ENCODE data around the gene ASIC2.

The ASIC2 gene

GRCh38 chr17:33140413-33141099 is 152.5 kb downstream of the ASIC2 start:
- H3K36me3 ChIP-seq (ENCODE audit: insufficient read depth, low read length), result no peaks in the 10 kb centered on the region
- no peak overlapping the region for H3K4me3 ChIP-seq (ENCODE audit: low read length)
- H3K4me1 ChIP-seq (ENCODE audit: insufficient read depth, low read length), result no peaks in the 10 kb centered on the region
- H3K27me3 ChIP-seq (ENCODE audit: insufficient read depth, low read length), result no peaks in the 10 kb centered on the region
- H3K9me3 ChIP-seq (ENCODE audit: low read length), result no peaks in the 10 kb centered on the region
- no peak overlapping the region for H2AFZ ChIP-seq (ENCODE audit: low read depth, low read length)

GRCh38 chr17:33138627-33139026 is 154.5 kb downstream of the ASIC2 start:
- Histone ChIP-seq H3K4me1 (ENCODE audit: insufficient read depth, low read length) (no peaks in the 10 kb centered on the region), H2AFZ (ENCODE audit: low read depth, low read length) (no peak overlapping the region), H3K9me3 (ENCODE audit: low read length) (no peaks in the 10 kb centered on the region), H3K36me3 (ENCODE audit: insufficient read depth, low read length) (no peaks in the 10 kb centered on the region), H3K4me3 (ENCODE audit: low read length) (no peak overlapping the region), H3K27me3 (ENCODE audit: insufficient read depth, low read length) (no peaks in the 10 kb centered on the region)

GRCh38 chr17:33137426-33137825 is 155.7 kb downstream of the ASIC2 start:
- no peaks in the 10 kb centered on the region for H3K27me3 ChIP-seq (ENCODE audit: insufficient read depth, low read length)
- H2AFZ ChIP-seq (ENCODE audit: low read depth, low read length), result no peak overlapping the region
- H3K4me3 ChIP-seq (ENCODE audit: low read length), result no peak overlapping the region
- no peaks in the 10 kb centered on the region for H3K4me1 ChIP-seq (ENCODE audit: insufficient read depth, low read length)
- H3K9me3 ChIP-seq (ENCODE audit: low read length), result no peaks in the 10 kb centered on the region
- no peaks in the 10 kb centered on the region for H3K36me3 ChIP-seq (ENCODE audit: insufficient read depth, low read length)

GRCh38 chr17:33135691-33136090 is 157.4 kb downstream of the ASIC2 start:
- Histone ChIP-seq H2AFZ (ENCODE audit: low read depth, low read length) (no peak overlapping the region), H3K27me3 (ENCODE audit: insufficient read depth, low read length) (no peaks in the 10 kb centered on the region), H3K4me1 (ENCODE audit: insufficient read depth, low read length) (no peaks in the 10 kb centered on the region), H3K4me3 (ENCODE audit: low read length) (no peak overlapping the region), H3K36me3 (ENCODE audit: insufficient read depth, low read length) (no peaks in the 10 kb centered on the region), H3K9me3 (ENCODE audit: low read length) (no peaks in the 10 kb centered on the region)

GRCh38 chr17:33131620-33132019 is 161.5 kb downstream of the ASIC2 start:
- H3K9me3 ChIP-seq (ENCODE audit: low read length), result no peaks in the 10 kb centered on the region
- H3K36me3 ChIP-seq (ENCODE audit: insufficient read depth, low read length), result no peaks in the 10 kb centered on the region
- no peaks in the 10 kb centered on the region for H3K4me1 ChIP-seq (ENCODE audit: insufficient read depth, low read length)
- H2AFZ ChIP-seq (ENCODE audit: low read depth, low read length), result no peak overlapping the region
- no peak overlapping the region for H3K4me3 ChIP-seq (ENCODE audit: low read length)
- H3K27me3 ChIP-seq (ENCODE audit: insufficient read depth, low read length), result no peaks in the 10 kb centered on the region

GRCh38 chr17:33127706-33128105 is 165.4 kb downstream of the ASIC2 start:
- no peaks in the 10 kb centered on the region for H3K36me3 ChIP-seq (ENCODE audit: insufficient read depth, low read length)
- no peaks in the 10 kb centered on the region for H3K27me3 ChIP-seq (ENCODE audit: insufficient read depth, low read length)
- no peak overlapping the region for H3K4me3 ChIP-seq (ENCODE audit: low read length)
- H3K9me3 ChIP-seq (ENCODE audit: low read length), result no peaks in the 10 kb centered on the region
- no peak overlapping the region for H2AFZ ChIP-seq (ENCODE audit: low read depth, low read length)
- no peaks in the 10 kb centered on the region for H3K4me1 ChIP-seq (ENCODE audit: insufficient read depth, low read length)

- Histone ChIP-seq H2AFZ (ENCODE audit: low read depth, low read length) (no peak overlapping the region), H3K4me3 (ENCODE audit: low read length) (no peak overlapping the region), H3K9me3 (ENCODE audit: low read length) (no peaks in the 10 kb centered on the region), H3K4me1 (ENCODE audit: insufficient read depth, low read length) (no peaks in the 10 kb centered on the region), H3K27me3 (ENCODE audit: insufficient read depth, low read length) (no peaks in the 10 kb centered on the region), H3K36me3 (ENCODE audit: insufficient read depth, low read length) (no peaks in the 10 kb centered on the region)
Observed at GRCh38 chr17:33126086-33126485, 167.0 kb downstream of the ASIC2 start.

GRCh38 chr17:33125552-33125950 is 167.5 kb downstream of the ASIC2 start:
- no peaks in the 10 kb centered on the region for H3K27me3 ChIP-seq (ENCODE audit: insufficient read depth, low read length)
- no peaks in the 10 kb centered on the region for H3K4me1 ChIP-seq (ENCODE audit: insufficient read depth, low read length)
- H3K36me3 ChIP-seq (ENCODE audit: insufficient read depth, low read length), result no peaks in the 10 kb centered on the region
- H2AFZ ChIP-seq (ENCODE audit: low read depth, low read length), result no peak overlapping the region
- no peak overlapping the region for H3K4me3 ChIP-seq (ENCODE audit: low read length)
- no peaks in the 10 kb centered on the region for H3K9me3 ChIP-seq (ENCODE audit: low read length)

- no peaks in the 10 kb centered on the region for H3K27me3 ChIP-seq (ENCODE audit: insufficient read depth, low read length)
- no peaks in the 10 kb centered on the region for H3K9me3 ChIP-seq (ENCODE audit: low read length)
- H3K4me3 ChIP-seq (ENCODE audit: low read length), result no peak overlapping the region
- no peak overlapping the region for H2AFZ ChIP-seq (ENCODE audit: low read depth, low read length)
- H3K4me1 ChIP-seq (ENCODE audit: insufficient read depth, low read length), result no peaks in the 10 kb centered on the region
- H3K36me3 ChIP-seq (ENCODE audit: insufficient read depth, low read length), result no peaks in the 10 kb centered on the region
Observed at GRCh38 chr17:33124871-33125551, 168.1 kb downstream of the ASIC2 start.

- Histone ChIP-seq H3K27me3 (ENCODE audit: insufficient read depth, low read length) (no peaks in the 10 kb centered on the region), H3K36me3 (ENCODE audit: insufficient read depth, low read length) (no peaks in the 10 kb centered on the region), H3K4me1 (ENCODE audit: insufficient read depth, low read length) (no peaks in the 10 kb centered on the region), H3K4me3 (ENCODE audit: low read length) (no peak overlapping the region), H3K9me3 (ENCODE audit: low read length) (no peaks in the 10 kb centered on the region), H2AFZ (ENCODE audit: low read depth, low read length) (no peak overlapping the region)
Observed at GRCh38 chr17:33124185-33124584, 168.9 kb downstream of the ASIC2 start.

GRCh38 chr17:33121756-33122155 is 171.3 kb downstream of the ASIC2 start:
- Histone ChIP-seq H3K9me3 (ENCODE audit: low read length) (no peaks in the 10 kb centered on the region), H2AFZ (ENCODE audit: low read depth, low read length) (no peak overlapping the region), H3K27me3 (ENCODE audit: insufficient read depth, low read length) (no peaks in the 10 kb centered on the region), H3K4me3 (ENCODE audit: low read length) (no peak overlapping the region), H3K4me1 (ENCODE audit: insufficient read depth, low read length) (no peaks in the 10 kb centered on the region), H3K36me3 (ENCODE audit: insufficient read depth, low read length) (no peaks in the 10 kb centered on the region)

GRCh38 chr17:33121272-33121671 is 171.8 kb downstream of the ASIC2 start:
- Histone ChIP-seq H3K4me1 (ENCODE audit: insufficient read depth, low read length) (no peaks in the 10 kb centered on the region), H3K9me3 (ENCODE audit: low read length) (no peaks in the 10 kb centered on the region), H3K27me3 (ENCODE audit: insufficient read depth, low read length) (no peaks in the 10 kb centered on the region), H3K4me3 (ENCODE audit: low read length) (no peak overlapping the region), H3K36me3 (ENCODE audit: insufficient read depth, low read length) (no peaks in the 10 kb centered on the region), H2AFZ (ENCODE audit: low read depth, low read length) (no peak overlapping the region)

- Histone ChIP-seq H3K27me3 (ENCODE audit: insufficient read depth, low read length) (no peaks in the 10 kb centered on the region), H2AFZ (ENCODE audit: low read depth, low read length) (no peak overlapping the region), H3K4me1 (ENCODE audit: insufficient read depth, low read length) (no peaks in the 10 kb centered on the region), H3K36me3 (ENCODE audit: insufficient read depth, low read length) (no peaks in the 10 kb centered on the region), H3K9me3 (ENCODE audit: low read length) (no peaks in the 10 kb centered on the region), H3K4me3 (ENCODE audit: low read length) (no peak overlapping the region)
Observed at GRCh38 chr17:33120103-33120502, 173.0 kb downstream of the ASIC2 start.

Data from neuron (in vitro differentiated cells).